B cell (primary cell): ENCODE data around the gene COL11A2. TPM values are rescaled to one million over a fixed set of nuclear protein-coding genes. Genes with fewer than 3 reads are reported as not detected.
A peak's percentile ranks its signal among the peaks of the same experiment; 100 is the strongest.

Experiments
- ATAC-seq: fragments of 200-7000 bp; cut with Tn5 transposase; one replicate; pipeline ENCODE4 v1.10.0; 2021; ENCODE audit warnings: low read depth, mild to moderate bottlenecking, moderate number of reproducible peaks, moderate library complexity
- CTCF ChIA-PET: fragments of 350-600 bp; sonication (Branson Sonifier 250); formaldehyde crosslinking; loops from one replicate; lab custom pipeline; 2021; ENCODE audit warnings: antibody characterized with exemption, inconsistent platforms; lab: Charles Lee
- POLR2A ChIA-PET: fragments of 350-600 bp; sonication (Branson Sonifier 250); formaldehyde crosslinking; loops from one replicate; lab custom pipeline; 2021; ENCODE audit warnings: antibody characterized with exemption; lab: Charles Lee
- DNase-seq: peaks from one replicate; pipeline ENCODE4 v3.0.0; 2013
- H2AFZ ChIP-seq: 2 replicates; pipeline ENCODE4 v1.6.1; 2012; ENCODE audit warnings: mild to moderate bottlenecking, low read depth, low read length; ENCODE audit not compliant: insufficient read depth, poor library complexity, severe bottlenecking
- H3K27ac ChIP-seq, 2 donors: 1 replicate in 1 of 2; 2 replicates in 1 of 2; pipeline ENCODE4 v1.5.1; 2012 to 2013; ENCODE audit warnings: low read length in 2 of 2, mild to moderate bottlenecking in 2 of 2, moderate library complexity in 1 of 2
- H3K27me3 ChIP-seq, 4 experiments: fragments of 200-600 bp in 1 of 4; sonication (generic) in 1 of 4; replicated peaks in 1 of 4; 1 replicate in 2 of 4; 2 replicates in 2 of 4; pipeline versions ENCODE4 v1.6.1 to v1.7.0; 2013 to 2016; ENCODE audit warnings: low read length in 3 of 4, mild to moderate bottlenecking in 2 of 4, mixed read lengths in 1 of 4, moderate library complexity in 1 of 4; ENCODE audit not compliant: insufficient read depth in 4 of 4, control insufficient read depth in 3 of 4; ENCODE audit errors: control extremely low read depth in 1 of 4
- H3K36me3 ChIP-seq, 2 experiments: replicated peaks in 1 of 2; 1 replicate in 1 of 2; 2 replicates in 1 of 2; pipeline versions ENCODE4 v1.6.1 to v1.7.1; 2013; ENCODE audit warnings: low read length in 1 of 2; ENCODE audit not compliant: insufficient read depth in 2 of 2, control insufficient read depth in 1 of 2; ENCODE audit errors: control extremely low read depth in 1 of 2, extremely low read depth in 1 of 2
- H3K4me1 ChIP-seq, 2 donors: fragments of 200-600 bp in 1 of 2; sonication (generic) in 1 of 2; 1 replicate in 1 of 2; 2 replicates in 1 of 2; pipeline versions ENCODE4 v1.5.1 to v1.6.1; 2013 to 2017; ENCODE audit warnings: low read length in 2 of 2; ENCODE audit not compliant: control insufficient read depth in 2 of 2, insufficient read depth in 2 of 2
- H3K4me2 ChIP-seq: replicated peaks from 2 replicates; pipeline ENCODE3; 2012; ENCODE audit warnings: mild to moderate bottlenecking, low read depth, low read length; ENCODE audit not compliant: poor library complexity, severe bottlenecking
- H3K4me3 ChIP-seq, 5 experiments: fragments of 200-600 bp in 1 of 5; sonication (generic) in 1 of 5; 1 replicate in 3 of 5; 2 replicates in 2 of 5; pipeline versions ENCODE4 v1.5.1 to v1.7.0; 2011 to 2016; ENCODE audit warnings: low read length in 4 of 5, mild to moderate bottlenecking in 4 of 5, low read depth in 2 of 5, control low read depth in 1 of 5, moderate library complexity in 1 of 5; ENCODE audit not compliant: insufficient read depth in 1 of 5; ENCODE audit errors: control extremely low read depth in 1 of 5, extremely low read depth in 1 of 5
- H3K79me2 ChIP-seq: fragments of 200-600 bp; sonication (generic); one replicate; pipeline ENCODE4 v1.6.0; 2016; ENCODE audit warnings: low read length; ENCODE audit not compliant: control insufficient read depth, insufficient read depth
- H3K9ac ChIP-seq: fragments of 200-600 bp; sonication (generic); 2 replicates; pipeline ENCODE4 v1.6.1; 2017; ENCODE audit warnings: mild to moderate bottlenecking, low read length, moderate library complexity
- H3K9me3 ChIP-seq, 3 donors: one replicate each; pipeline versions ENCODE4 v1.6.1 to v1.7.1; 2013; ENCODE audit warnings: low read length in 2 of 3; ENCODE audit not compliant: control insufficient read depth in 2 of 3, insufficient read depth in 1 of 3; ENCODE audit errors: control extremely low read depth in 1 of 3
- H4K20me1 ChIP-seq: 2 replicates; pipeline ENCODE4 v1.6.0; 2012; ENCODE audit warnings: mild to moderate bottlenecking, low read length; ENCODE audit not compliant: insufficient read depth, control insufficient read depth, poor library complexity, severe bottlenecking
- H3K27ac Mint-ChIP-seq: one replicate; pipeline ENCODE4 v1.8.0; 2021; ENCODE audit warnings: mixed read lengths
- H3K27me3 Mint-ChIP-seq: one replicate; pipeline ENCODE4 v1.8.0; 2021; ENCODE audit warnings: mixed read lengths
- H3K4me1 Mint-ChIP-seq: one replicate; pipeline ENCODE4 v1.8.0; 2021; ENCODE audit warnings: mixed read lengths
- H3K4me3 Mint-ChIP-seq: one replicate; pipeline ENCODE4 v1.8.0; 2021; ENCODE audit warnings: mixed read lengths
- H3K9me3 Mint-ChIP-seq: one replicate; pipeline ENCODE4 v1.8.0; 2022; ENCODE audit warnings: mixed read lengths; ENCODE audit not compliant: insufficient read depth
- EZH2 ChIP-seq: IDR thresholded peaks from 2 replicates; pipeline ENCODE4 v1.6.1; 2012; ENCODE audit warnings: borderline replicate concordance, low read depth, mild to moderate bottlenecking, moderate library complexity, low read length; ENCODE audit not compliant: insufficient read depth, poor library complexity, severe bottlenecking
- WGBS: methylation state at CpG from one replicate; pipeline ENCODE4 v1.1.5; 2013; ENCODE audit warnings: missing lambda C conversion rate; ENCODE audit not compliant: insufficient coverage; 5-methylcytosine and 5-hydroxymethylcytosine counted together
- intact Hi-C: fragments of 100-400 bp; cut with micrococcal nuclease; formaldehyde crosslinking; loops from one replicate; pipeline ENCODE4 v1.10.0; 2022
- polyA plus RNA-seq: library from polyadenylated mRNA; depleted of rRNA; stranded (reverse); fragments of >200 nt; gene quantifications from 2 replicates; pipeline ENCODE4 v1.2.3, GENCODE V29; 2012
- total RNA-seq, 2 donors: library from RNA; stranded (reverse); fragments of 120-200 nt in 1 of 2; gene quantifications; 1 replicate in 1 of 2; 2 replicates in 1 of 2; pipeline versions ENCODE4 v1.2.3 to v1.2.4, GENCODE V29; 2013 to 2022
- TF ChIP-seq, protein P1 (sequence below): fragments of 200-600 bp; IDR thresholded peaks from one replicate; pipeline ENCODE4 v1.8.0; 2022; ENCODE audit warnings: antibody characterized with exemption, mild to moderate bottlenecking

Gene COL11A2
- total and polyA plus RNA-seq, 2 donors (not counting 1 experiment from before 2014, with no cell fraction given): 0.39 to 0.82 TPM

DNA sequence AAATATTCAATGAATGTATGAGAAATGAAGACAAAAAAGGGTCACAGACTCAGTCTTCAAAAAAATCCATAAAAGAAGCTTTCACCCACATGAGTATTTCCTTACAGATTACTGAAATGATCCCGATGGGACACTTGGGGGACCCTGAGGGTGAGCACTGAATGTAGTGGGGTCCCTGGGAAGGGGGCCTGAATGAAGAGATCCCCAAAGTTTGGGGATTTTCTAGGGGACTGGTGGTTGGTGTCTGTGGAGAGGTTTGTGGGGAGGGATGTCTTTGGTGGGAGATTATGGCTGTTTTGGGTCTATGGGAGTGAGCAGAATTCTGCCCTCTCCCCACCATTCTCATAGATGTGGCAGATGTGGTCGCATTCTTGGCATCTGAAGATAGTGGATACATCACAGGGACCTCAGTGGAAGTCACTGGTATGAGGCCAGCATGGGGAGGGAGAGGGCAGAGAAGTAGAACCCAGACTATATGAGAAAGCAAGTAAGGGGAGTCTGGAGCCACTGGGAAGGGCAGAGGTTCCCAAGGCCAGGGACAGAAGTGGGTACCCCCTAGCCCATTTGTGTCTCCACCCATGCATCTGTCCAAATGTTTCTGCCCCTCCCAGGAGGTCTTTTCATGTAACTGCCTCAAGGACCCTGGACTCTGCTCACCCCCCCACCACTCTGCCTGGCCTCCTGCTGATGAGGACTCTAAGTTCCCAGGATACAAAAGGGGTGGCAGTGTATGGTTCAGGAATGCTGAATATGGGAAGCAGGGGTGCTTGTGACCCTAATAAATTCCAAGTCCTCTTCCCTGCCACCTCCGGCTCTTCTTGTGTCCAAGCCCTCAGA lies 14.0 kb upstream of the COL11A2 start:
- H3K4me3 ChIP-seq: no peak overlapping the region
- WGBS: no CpG with 5 or more reads among the region's 3 CpGs
- Mint-ChIP-seq H3K27me3 (no peaks in the 10 kb centered on the region), H3K9me3 (no peaks in the 10 kb centered on the region), H3K27ac (peak overlapping the region; percentile 64), H3K4me3 (peak overlapping the region; percentile 94), H3K4me1 (peaks cover 49% of the 10 kb centered on the region)
- H3K27me3 ChIP-seq: no peaks in the 10 kb centered on the region
- DNase-seq: peak; percentile 26
- no peak for TF ChIP-seq EZH2
- TF ChIP-seq, protein P1, sequence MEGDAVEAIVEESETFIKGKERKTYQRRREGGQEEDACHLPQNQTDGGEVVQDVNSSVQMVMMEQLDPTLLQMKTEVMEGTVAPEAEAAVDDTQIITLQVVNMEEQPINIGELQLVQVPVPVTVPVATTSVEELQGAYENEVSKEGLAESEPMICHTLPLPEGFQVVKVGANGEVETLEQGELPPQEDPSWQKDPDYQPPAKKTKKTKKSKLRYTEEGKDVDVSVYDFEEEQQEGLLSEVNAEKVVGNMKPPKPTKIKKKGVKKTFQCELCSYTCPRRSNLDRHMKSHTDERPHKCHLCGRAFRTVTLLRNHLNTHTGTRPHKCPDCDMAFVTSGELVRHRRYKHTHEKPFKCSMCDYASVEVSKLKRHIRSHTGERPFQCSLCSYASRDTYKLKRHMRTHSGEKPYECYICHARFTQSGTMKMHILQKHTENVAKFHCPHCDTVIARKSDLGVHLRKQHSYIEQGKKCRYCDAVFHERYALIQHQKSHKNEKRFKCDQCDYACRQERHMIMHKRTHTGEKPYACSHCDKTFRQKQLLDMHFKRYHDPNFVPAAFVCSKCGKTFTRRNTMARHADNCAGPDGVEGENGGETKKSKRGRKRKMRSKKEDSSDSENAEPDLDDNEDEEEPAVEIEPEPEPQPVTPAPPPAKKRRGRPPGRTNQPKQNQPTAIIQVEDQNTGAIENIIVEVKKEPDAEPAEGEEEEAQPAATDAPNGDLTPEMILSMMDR: no peak
- ChIA-PET POLR2A (interaction anchor here (0.6 kb wide), 1 partner anchor 352 kb away, joined by 3 read pairs; the partner anchor contains the start of gene PSMB9), CTCF (no interaction called here)
- peaks cover 31 to 49% of the 10 kb centered on the region in 2 donors for H3K4me1 ChIP-seq
- H3K36me3 ChIP-seq: peaks cover 0 to 33% of the 10 kb centered on the region in 2 experiments
- H3K9ac ChIP-seq: no peak overlapping the region
- H3K27ac ChIP-seq: no peak overlapping the region
- intact Hi-C loops: loop anchor here (10.0 kb wide), 1 partner anchor 1231 kb away; the partner anchor contains the start of gene DXO
- no peak overlapping the region for H3K4me2 ChIP-seq
- H3K79me2 ChIP-seq: peaks cover 32% of the 10 kb centered on the region
- no peak overlapping the region for H2AFZ ChIP-seq
- H3K9me3 ChIP-seq: no peaks in the 10 kb centered on the region
- no peak for ATAC-seq
- peaks cover 8% of the 10 kb centered on the region for H4K20me1 ChIP-seq
